OCI-LY7 (cell line): ENCODE measurements around the gene LRRC56.

Experiments
- CTCF ChIP-seq: fragments of 200-600 bp; sonication (generic); conservative IDR thresholded peaks from 2 replicates; pipeline ENCODE4 v1.5.1; 2014; ENCODE audit warnings: mild to moderate bottlenecking, antibody characterized with exemption, low read length, moderate library complexity, mixed read lengths
- EZH2phosphoT487 ChIP-seq: fragments of 200-600 bp; sonication (generic); IDR thresholded peaks from 2 replicates; pipeline ENCODE4 v1.6.1; 2018; ENCODE audit warnings: low read depth, borderline replicate concordance, mild to moderate bottlenecking, mixed run types, antibody characterized with exemption, low read length, moderate library complexity, mixed read lengths

- TF ChIP-seq CTCF (no peak), EZH2phosphoT487 (no peak)
Observed at GRCh38 chr11:515131-515530, 22.2 kb upstream of the LRRC56 start.
